ENCODE measurements around the gene PPP1R37.
A peak's percentile ranks its signal among the peaks of the same experiment; 100 is the strongest.

PPP1R37 gene

GRCh38 chr19:45125360-45125759 is 32.4 kb downstream of the PPP1R37 start:
- no peak overlapping the region for H3K27ac ChIP-seq (replicated peaks; ENCODE audit: low read length)
- H3K27me3 ChIP-seq (ENCODE audit: control insufficient read depth in 3 of 3, insufficient read depth in 3 of 3, low read depth in 1 of 3, low read length in 3 of 3): no peaks in the 10 kb centered on the region
- no peak overlapping the region for H4K91ac ChIP-seq (ENCODE audit: low read depth, low read length, poor library complexity)
- H2BK5ac ChIP-seq (ENCODE audit: low read length): no peak overlapping the region
- H3K14ac ChIP-seq (ENCODE audit: low read length): no peak overlapping the region
- peaks cover 23% of the 10 kb centered on the region for H3K79me1 ChIP-seq (ENCODE audit: low read depth, low read length)
- H3K4ac ChIP-seq (ENCODE audit: low read length): no peak overlapping the region
- no peak overlapping the region for H4K8ac ChIP-seq (ENCODE audit: low read depth, low read length)
- peaks cover 0 to 4% of the 10 kb centered on the region in 2 donors for H3K4me1 ChIP-seq (ENCODE audit: control insufficient read depth in 2 of 2, insufficient read depth in 1 of 2, low read depth in 1 of 2, low read length in 2 of 2)
- no peak overlapping the region for H3K18ac ChIP-seq (ENCODE audit: low read length)
- H3K23ac ChIP-seq (ENCODE audit: low read depth, low read length, poor library complexity): no peak overlapping the region
- H2BK120ac ChIP-seq (ENCODE audit: low read depth, low read length): no peak overlapping the region
- DNase-seq (ENCODE audit: low spot score): no peak
- H2AK5ac ChIP-seq (ENCODE audit: low read depth, low read length): no peak overlapping the region
- no peak overlapping the region for H3K4me2 ChIP-seq (ENCODE audit: insufficient read depth, low read length, poor library complexity, severe bottlenecking)
- H2AFZ ChIP-seq (ENCODE audit: low read length): no peak overlapping the region
- H3K36me3 ChIP-seq (replicated peaks in 1 of 2; ENCODE audit: control insufficient read depth in 2 of 2, insufficient read depth in 2 of 2, low read length in 2 of 2): no peaks in the 10 kb centered on the region
- no CpG with 5 or more reads among the region's 9 CpGs for WGBS, 2 donors (ENCODE audit: extremely low coverage in 2 of 2, insufficient read length in 2 of 2, insufficient replicate concordance in 1 of 2)
- no peak overlapping the region for H3K9ac ChIP-seq (ENCODE audit: low read depth, low read length, poor library complexity)
- H2BK12ac ChIP-seq (ENCODE audit: low read length): no peak overlapping the region
- no peak overlapping the region for H2BK15ac ChIP-seq (ENCODE audit: low read length)
- H3K4me3 ChIP-seq (ENCODE audit: low read length in 2 of 2): no peak overlapping the region
- no peaks in the 10 kb centered on the region for H3K9me3 ChIP-seq (replicated peaks in 1 of 2; ENCODE audit: control insufficient read depth in 2 of 2, insufficient read depth in 1 of 2, low read depth in 1 of 2, low read length in 2 of 2)

DNA sequence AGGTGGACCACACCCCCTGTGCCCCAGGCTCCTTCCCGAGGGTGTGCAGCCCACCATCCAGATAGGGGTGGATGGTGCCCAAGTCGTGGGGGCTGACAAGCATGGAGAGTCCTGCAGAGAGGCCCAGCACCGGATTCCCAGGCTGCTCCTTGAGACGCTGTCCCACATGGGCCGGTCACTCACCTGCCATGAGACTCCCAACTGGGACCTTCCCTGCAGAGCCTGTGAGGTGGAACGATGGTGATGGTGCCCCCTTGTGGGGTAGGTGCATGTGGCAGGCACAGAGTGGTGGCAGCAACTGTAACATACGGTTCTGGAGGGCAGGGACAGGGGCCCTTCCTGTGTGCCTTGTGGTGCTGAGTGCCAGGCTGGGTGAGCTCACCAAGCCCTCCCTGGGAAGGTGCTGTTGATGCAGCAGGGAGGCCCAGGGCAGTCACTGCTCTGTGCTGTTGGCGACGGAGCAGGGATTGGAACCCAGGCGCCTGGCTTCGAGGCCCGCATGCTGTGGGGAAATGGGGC is 33.1 kb downstream of the PPP1R37 start:
- no peak overlapping the region for H4K8ac ChIP-seq (ENCODE audit: low read depth, low read length)
- H3K9ac ChIP-seq (ENCODE audit: low read depth, low read length, poor library complexity): no peak overlapping the region
- no peaks in the 10 kb centered on the region for H3K9me3 ChIP-seq (replicated peaks in 1 of 2; ENCODE audit: control insufficient read depth in 2 of 2, insufficient read depth in 1 of 2, low read depth in 1 of 2, low read length in 2 of 2)
- no peaks in the 10 kb centered on the region for H3K27me3 ChIP-seq (ENCODE audit: control insufficient read depth in 3 of 3, insufficient read depth in 3 of 3, low read depth in 1 of 3, low read length in 3 of 3)
- peak; percentile 41 for DNase-seq (ENCODE audit: low spot score)
- WGBS, 2 donors (ENCODE audit: extremely low coverage in 2 of 2, insufficient read length in 2 of 2, insufficient replicate concordance in 1 of 2): no CpG with 5 or more reads among the region's 12 CpGs
- no peak overlapping the region for H2AK5ac ChIP-seq (ENCODE audit: low read depth, low read length)
- no peak overlapping the region for H3K4me3 ChIP-seq (ENCODE audit: low read length in 2 of 2)
- peak overlapping the region; percentile 87 for H3K23ac ChIP-seq (ENCODE audit: low read depth, low read length, poor library complexity)
- H3K4ac ChIP-seq (ENCODE audit: low read length): no peak overlapping the region
- peak overlapping the region; percentile 73 for H2BK12ac ChIP-seq (ENCODE audit: low read length)
- H2BK5ac ChIP-seq (ENCODE audit: low read length): no peak overlapping the region
- no peak overlapping the region for H2BK120ac ChIP-seq (ENCODE audit: low read depth, low read length)
- no peak overlapping the region for H3K27ac ChIP-seq (replicated peaks; ENCODE audit: low read length)
- H3K36me3 ChIP-seq (replicated peaks in 1 of 2; ENCODE audit: control insufficient read depth in 2 of 2, insufficient read depth in 2 of 2, low read length in 2 of 2): no peaks in the 10 kb centered on the region
- H2BK15ac ChIP-seq (ENCODE audit: low read length): no peak overlapping the region
- H3K18ac ChIP-seq (ENCODE audit: low read length): peak overlapping the region; percentile 44
- H3K4me1 ChIP-seq (ENCODE audit: control insufficient read depth in 2 of 2, insufficient read depth in 1 of 2, low read depth in 1 of 2, low read length in 2 of 2): peaks cover 4 to 9% of the 10 kb centered on the region in 2 donors
- no peak overlapping the region for H2AFZ ChIP-seq (ENCODE audit: low read length)
- H3K79me1 ChIP-seq (ENCODE audit: low read depth, low read length): peaks cover 22% of the 10 kb centered on the region
- no peak overlapping the region for H3K4me2 ChIP-seq (ENCODE audit: insufficient read depth, low read length, poor library complexity, severe bottlenecking)
- H4K91ac ChIP-seq (ENCODE audit: low read depth, low read length, poor library complexity): no peak overlapping the region
- H3K14ac ChIP-seq (ENCODE audit: low read length): no peak overlapping the region

DNA sequence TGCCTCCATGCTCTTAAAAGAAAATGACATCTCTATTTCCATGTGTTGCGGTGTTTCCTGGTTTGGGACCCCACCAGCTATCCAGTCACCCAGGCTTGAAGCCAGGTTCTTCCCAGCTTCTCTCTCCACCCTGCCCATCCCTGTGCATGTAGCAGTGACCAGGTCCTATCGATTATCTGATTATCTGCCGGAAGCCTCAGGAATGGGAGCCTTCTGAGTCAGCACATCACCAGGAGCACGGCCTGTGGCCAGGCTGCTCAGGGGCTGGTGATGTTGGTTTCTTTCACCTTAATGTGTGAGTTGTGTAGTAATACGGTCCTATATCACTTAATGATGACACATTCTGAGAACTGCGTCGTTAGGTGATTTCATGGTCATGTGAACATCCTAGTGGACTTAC is 33.7 kb downstream of the PPP1R37 start:
- no CpG with 5 or more reads among the region's 7 CpGs for WGBS, 2 donors (ENCODE audit: extremely low coverage in 2 of 2, insufficient read length in 2 of 2, insufficient replicate concordance in 1 of 2)

GRCh38 chr19:45128146-45128545 is 35.2 kb downstream of the PPP1R37 start:
- Histone ChIP-seq H2BK120ac (ENCODE audit: low read depth, low read length) (no peak overlapping the region), H3K79me1 (ENCODE audit: low read depth, low read length) (peaks cover 18% of the 10 kb centered on the region), H3K4me1 (ENCODE audit: control insufficient read depth in 2 of 2, insufficient read depth in 1 of 2, low read depth in 1 of 2, low read length in 2 of 2) (peaks cover 4 to 10% of the 10 kb centered on the region in 2 donors), H4K8ac (ENCODE audit: low read depth, low read length) (no peak overlapping the region), H3K27me3 (ENCODE audit: control insufficient read depth in 3 of 3, insufficient read depth in 3 of 3, low read depth in 1 of 3, low read length in 3 of 3) (no peaks in the 10 kb centered on the region), H4K91ac (ENCODE audit: low read depth, low read length, poor library complexity) (no peak overlapping the region), H3K9me3 (replicated peaks in 1 of 2; ENCODE audit: control insufficient read depth in 2 of 2, insufficient read depth in 1 of 2, low read depth in 1 of 2, low read length in 2 of 2) (no peaks in the 10 kb centered on the region), H3K9ac (ENCODE audit: low read depth, low read length, poor library complexity) (no peak overlapping the region), H3K4me2 (ENCODE audit: insufficient read depth, low read length, poor library complexity, severe bottlenecking) (no peak overlapping the region), H2AK5ac (ENCODE audit: low read depth, low read length) (no peak overlapping the region), H3K23ac (ENCODE audit: low read depth, low read length, poor library complexity) (no peak overlapping the region), H3K18ac (ENCODE audit: low read length) (no peak overlapping the region), H3K4ac (ENCODE audit: low read length) (no peak overlapping the region), H3K14ac (ENCODE audit: low read length) (no peak overlapping the region), H2BK12ac (ENCODE audit: low read length) (no peak overlapping the region), H3K36me3 (replicated peaks in 1 of 2; ENCODE audit: control insufficient read depth in 2 of 2, insufficient read depth in 2 of 2, low read length in 2 of 2) (peaks cover 0 to 2% of the 10 kb centered on the region in 2 donors), H3K27ac (replicated peaks; ENCODE audit: low read length) (no peak overlapping the region), H2BK5ac (ENCODE audit: low read length) (no peak overlapping the region), H2AFZ (ENCODE audit: low read length) (no peak overlapping the region), H3K4me3 (ENCODE audit: low read length in 2 of 2) (no peak overlapping the region), H2BK15ac (ENCODE audit: low read length) (no peak overlapping the region)
- no peak for DNase-seq (ENCODE audit: low spot score)
- no CpG with 5 or more reads among the region's 5 CpGs for WGBS, 2 donors (ENCODE audit: extremely low coverage in 2 of 2, insufficient read length in 2 of 2, insufficient replicate concordance in 1 of 2)

More for the DNA sequence above, 33.7 kb downstream of the PPP1R37 start:
- Histone ChIP-seq H2BK5ac (ENCODE audit: low read length) (no peak overlapping the region), H3K4ac (ENCODE audit: low read length) (no peak overlapping the region), H4K91ac (ENCODE audit: low read depth, low read length, poor library complexity) (no peak overlapping the region), H3K9ac (ENCODE audit: low read depth, low read length, poor library complexity) (no peak overlapping the region), H3K4me3 (ENCODE audit: low read length in 2 of 2) (no peak overlapping the region), H3K23ac (ENCODE audit: low read depth, low read length, poor library complexity) (peak overlapping the region; percentile 10), H3K9me3 (replicated peaks in 1 of 2; ENCODE audit: control insufficient read depth in 2 of 2, insufficient read depth in 1 of 2, low read depth in 1 of 2, low read length in 2 of 2) (no peaks in the 10 kb centered on the region), H3K4me2 (ENCODE audit: insufficient read depth, low read length, poor library complexity, severe bottlenecking) (no peak overlapping the region), H3K18ac (ENCODE audit: low read length) (no peak overlapping the region), H2BK120ac (ENCODE audit: low read depth, low read length) (no peak overlapping the region), H2AK5ac (ENCODE audit: low read depth, low read length) (no peak overlapping the region), H3K14ac (ENCODE audit: low read length) (no peak overlapping the region), H3K36me3 (replicated peaks in 1 of 2; ENCODE audit: control insufficient read depth in 2 of 2, insufficient read depth in 2 of 2, low read length in 2 of 2) (no peaks in the 10 kb centered on the region), H2BK15ac (ENCODE audit: low read length) (no peak overlapping the region), H2BK12ac (ENCODE audit: low read length) (no peak overlapping the region), H2AFZ (ENCODE audit: low read length) (no peak overlapping the region), H3K79me1 (ENCODE audit: low read depth, low read length) (peaks cover 23% of the 10 kb centered on the region), H3K4me1 (ENCODE audit: control insufficient read depth in 2 of 2, insufficient read depth in 1 of 2, low read depth in 1 of 2, low read length in 2 of 2) (peaks cover 4 to 10% of the 10 kb centered on the region in 2 donors), H3K27me3 (ENCODE audit: control insufficient read depth in 3 of 3, insufficient read depth in 3 of 3, low read depth in 1 of 3, low read length in 3 of 3) (no peaks in the 10 kb centered on the region), H3K27ac (replicated peaks; ENCODE audit: low read length) (no peak overlapping the region), H4K8ac (ENCODE audit: low read depth, low read length) (no peak overlapping the region)
- no peak for DNase-seq (ENCODE audit: low spot score)
